Astrocyte (in vitro differentiated cells and primary cell): Measurements from ENCODE around the gene TAB3.

Experiments
- EZH2 ChIP-seq: IDR thresholded peaks from 2 replicates; pipeline ENCODE4 v1.6.1; 2012; ENCODE audit warnings: mild to moderate bottlenecking, low read length, inconsistent platforms; ENCODE audit not compliant: insufficient read depth
- TF ChIP-seq, protein P1 (sequence below): IDR thresholded peaks from 2 replicates; pipeline ENCODE4 v1.5.1; 2011; ENCODE audit warnings: low read depth, mild to moderate bottlenecking, inconsistent platforms, low read length, moderate library complexity; ENCODE audit not compliant: insufficient read depth

DNA sequence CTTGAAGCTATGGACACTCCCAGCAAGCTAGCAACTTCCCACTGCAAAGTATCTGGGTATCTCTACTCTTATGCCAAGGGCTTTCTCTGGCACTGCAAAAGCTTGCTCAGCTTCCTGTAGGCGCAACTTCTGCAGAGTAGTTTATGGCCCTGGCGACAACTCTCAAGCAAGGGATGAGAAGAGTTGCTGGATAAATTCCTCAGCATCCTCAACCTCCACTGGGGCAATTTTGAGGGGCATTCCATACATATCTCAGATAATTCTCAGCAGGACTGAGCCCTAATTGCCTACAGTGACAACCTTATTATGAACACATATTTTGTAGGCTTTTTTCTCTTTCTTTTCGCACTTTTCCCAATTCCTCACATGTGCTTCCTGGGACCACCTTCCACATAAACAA lies 31.2 kb upstream of the TAB3 start:
- TF ChIP-seq, protein P1, sequence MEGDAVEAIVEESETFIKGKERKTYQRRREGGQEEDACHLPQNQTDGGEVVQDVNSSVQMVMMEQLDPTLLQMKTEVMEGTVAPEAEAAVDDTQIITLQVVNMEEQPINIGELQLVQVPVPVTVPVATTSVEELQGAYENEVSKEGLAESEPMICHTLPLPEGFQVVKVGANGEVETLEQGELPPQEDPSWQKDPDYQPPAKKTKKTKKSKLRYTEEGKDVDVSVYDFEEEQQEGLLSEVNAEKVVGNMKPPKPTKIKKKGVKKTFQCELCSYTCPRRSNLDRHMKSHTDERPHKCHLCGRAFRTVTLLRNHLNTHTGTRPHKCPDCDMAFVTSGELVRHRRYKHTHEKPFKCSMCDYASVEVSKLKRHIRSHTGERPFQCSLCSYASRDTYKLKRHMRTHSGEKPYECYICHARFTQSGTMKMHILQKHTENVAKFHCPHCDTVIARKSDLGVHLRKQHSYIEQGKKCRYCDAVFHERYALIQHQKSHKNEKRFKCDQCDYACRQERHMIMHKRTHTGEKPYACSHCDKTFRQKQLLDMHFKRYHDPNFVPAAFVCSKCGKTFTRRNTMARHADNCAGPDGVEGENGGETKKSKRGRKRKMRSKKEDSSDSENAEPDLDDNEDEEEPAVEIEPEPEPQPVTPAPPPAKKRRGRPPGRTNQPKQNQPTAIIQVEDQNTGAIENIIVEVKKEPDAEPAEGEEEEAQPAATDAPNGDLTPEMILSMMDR, result no peak
- no peak for TF ChIP-seq EZH2
